HCT116 (cell line): ENCODE measurements around the gene CDKL1. TPM values are rescaled to one million over a fixed set of nuclear protein-coding genes. Genes with fewer than 3 reads are reported as not detected.

Experiments used
- ATAC-seq: fragments of 200-7000 bp; cut with Tn5 transposase; 2 replicates; pipeline ENCODE4 v1.9.1; 2020; ENCODE audit warnings: mild to moderate bottlenecking, moderate library complexity
- BruUV-seq: library from RNA; stranded (reverse); fragments of 400-500 nt; replicated peaks from 2 replicates; lab custom pipeline; 2021; lab: Mats Ljungman, UMichigan
- CTCF ChIA-PET: fragments of 300-600 bp; sonication (Branson Sonifier 250); formaldehyde crosslinking; loops from one replicate; lab custom pipeline; 2021; ENCODE audit warnings: antibody characterized with exemption; lab: Charles Lee
- POLR2A ChIA-PET: fragments of 300-600, 350-600 bp; sonication (Branson Sonifier 250); formaldehyde crosslinking; loops from one replicate; lab custom pipeline; 2021; ENCODE audit warnings: antibody characterized with exemption; lab: Charles Lee
- RAD21 ChIA-PET, 2 experiments: fragments of 300-600 bp; sonication (Branson Sonifier 250); formaldehyde crosslinking; loops; one replicate each; lab custom pipeline; 2023; ENCODE audit warnings: low total read pairs in 2 of 2; ENCODE audit not compliant: uncharacterized antibody in 2 of 2, unreplicated experiment in 2 of 2, low non-redundant PET in 1 of 2; lab: Charles Lee
- DNase-seq: peaks from one replicate; pipeline ENCODE4 v3.0.0-alpha.2; 2010; ENCODE audit warnings: low read depth, low spot score
- H2AFZ ChIP-seq: fragments of 200-600 bp; shearing (Covaris generic), sonication (generic); 2 replicates; pipeline ENCODE4 v1.6.1; 2017; ENCODE audit warnings: low read depth, mixed run types, mixed read lengths, antibody characterized with exemption, low read length; ENCODE audit not compliant: poor library complexity, severe bottlenecking
- H3K27ac ChIP-seq: 2 replicates; pipeline ENCODE4 v1.5.1; 2012; ENCODE audit warnings: low read depth, low read length
- H3K27me3 ChIP-seq: fragments of 200-600 bp; sonication (generic); 2 replicates; pipeline ENCODE4 v1.6.1; 2016; ENCODE audit warnings: mixed run types, low read length, mixed read lengths; ENCODE audit not compliant: insufficient read depth
- H3K36me3 ChIP-seq, 2 experiments: fragments of 200-500 bp in 1 of 2; fragments of 200-600 bp in 1 of 2; sonication (Bioruptor generic) in 1 of 2; sonication (generic) in 1 of 2; 2 replicates each; pipeline versions ENCODE4 v1.5.1 to v1.6.1; 2014 to 2016; ENCODE audit warnings: low read length in 2 of 2, inconsistent platforms in 1 of 2, mixed read lengths in 1 of 2, mixed run types in 1 of 2; ENCODE audit not compliant: insufficient read depth in 2 of 2, control insufficient read depth in 1 of 2
- H3K4me1 ChIP-seq, 2 experiments: fragments of 200-600 bp in 1 of 2; sonication (generic) in 1 of 2; 2 replicates each; pipeline versions ENCODE4 v1.5.1 to v1.6.1; 2012 to 2017; ENCODE audit warnings: low read length in 2 of 2, inconsistent platforms in 1 of 2, mild to moderate bottlenecking in 1 of 2, mixed read lengths in 1 of 2, mixed run types in 1 of 2, moderate library complexity in 1 of 2; ENCODE audit not compliant: insufficient read depth in 2 of 2, control insufficient read depth in 1 of 2
- H3K4me2 ChIP-seq: fragments of 200-600 bp; sonication (generic); 2 replicates; pipeline ENCODE4 v1.6.1; 2017; ENCODE audit warnings: mixed run types, low read length, mixed read lengths
- H3K4me3 ChIP-seq, 2 experiments: fragments of 200-600 bp in 1 of 2; sonication (generic) in 1 of 2; replicated peaks in 1 of 2; 2 replicates each; pipeline ENCODE4 v1.5.1; 2011 to 2016; ENCODE audit warnings: low read length in 2 of 2, control low read depth in 1 of 2, low read depth in 1 of 2, mild to moderate bottlenecking in 1 of 2, mixed read lengths in 1 of 2, mixed run types in 1 of 2
- H3K79me2 ChIP-seq: fragments of 200-600 bp; sonication (generic); 2 replicates; pipeline ENCODE4 v1.6.1; 2017; ENCODE audit warnings: mild to moderate bottlenecking, mixed run types, low read length, moderate library complexity, mixed read lengths; ENCODE audit not compliant: insufficient read depth
- H3K9ac ChIP-seq: fragments of 200-600 bp; sonication (generic); 2 replicates; pipeline ENCODE4 v1.6.1; 2016; ENCODE audit warnings: low read length, mixed read lengths
- H3K9me2 ChIP-seq: fragments of 200-600 bp; sonication (generic), shearing (Covaris generic); 2 replicates; pipeline ENCODE4 v1.6.1; 2017; ENCODE audit warnings: mixed run types, mild to moderate bottlenecking, moderate library complexity; ENCODE audit not compliant: insufficient read depth
- H3K9me3 ChIP-seq, 2 experiments: fragments of 200-500 bp in 1 of 2; fragments of 200-600 bp in 1 of 2; sonication (Bioruptor generic) in 1 of 2; sonication (generic) in 1 of 2; 2 replicates each; pipeline ENCODE4 v1.6.1; 2014 to 2017; ENCODE audit warnings: low read length in 2 of 2, mixed read lengths in 2 of 2, inconsistent platforms in 1 of 2, low read depth in 1 of 2, mild to moderate bottlenecking in 1 of 2, mixed run types in 1 of 2, moderate library complexity in 1 of 2; ENCODE audit not compliant: control insufficient read depth in 1 of 2, insufficient read depth in 1 of 2
- H4K20me1 ChIP-seq: fragments of 200-600 bp; sonication (generic), shearing (Covaris generic); 2 replicates; pipeline ENCODE4 v1.6.1; 2017; ENCODE audit warnings: mixed run types, mild to moderate bottlenecking, moderate library complexity; ENCODE audit not compliant: insufficient read depth
- EZH2phosphoT487 ChIP-seq: fragments of 200-600 bp; IDR thresholded peaks from 2 replicates; pipeline ENCODE4 v1.6.1; 2018; ENCODE audit warnings: antibody characterized with exemption, borderline replicate concordance
- POLR2A ChIP-seq: IDR thresholded peaks from 2 replicates; pipeline ENCODE4 v1.7.0; 2011; ENCODE audit warnings: borderline replicate concordance; ENCODE audit not compliant: insufficient read depth, insufficient read length; ENCODE audit errors: extremely low read depth
- REST ChIP-seq: IDR thresholded peaks from 2 replicates; pipeline ENCODE4 v1.6.1; 2012; ENCODE audit warnings: low read depth
- SIN3A ChIP-seq: IDR thresholded peaks from 2 replicates; pipeline ENCODE4 v1.6.1; 2012; ENCODE audit warnings: low read depth
- SRF ChIP-seq: IDR thresholded peaks from 2 replicates; pipeline ENCODE4 v1.6.1; 2012; ENCODE audit warnings: low read depth
- intact Hi-C: fragments of 100-400 bp; cut with micrococcal nuclease; formaldehyde crosslinking; loops from 2 replicates; pipeline ENCODE4 v1.10.0; 2022
- total RNA-seq: library from RNA; stranded (reverse); gene quantifications from one replicate; pipeline ENCODE4 v1.2.1, GENCODE V29; 2021; ENCODE audit not compliant: unreplicated experiment

Gene CDKL1
- total RNA-seq, 1 experiment from 2014 or later: 7.1 TPM

GRCh38 chr14:50310445-50310844, 86.2 kb downstream of the CDKL1 start:
- Histone ChIP-seq H2AFZ (no peak overlapping the region), H3K4me3 (no peak overlapping the region), H3K9ac (no peak overlapping the region), H3K9me2 (no peaks in the 10 kb centered on the region), H3K4me1 (peaks cover 0 to 27% of the 10 kb centered on the region in 2 experiments; a peak in 3 of 4 replicates), H3K9me3 (0 out of 4 replicates have a peak, but pooled peaks cover 0 to 3% of the 10 kb centered on the region in 2 experiments), H3K27ac (no peak overlapping the region), H3K4me2 (peak overlapping the region; percentile 85), H4K20me1 (no peaks in the 10 kb centered on the region), H3K79me2 (peaks cover 62% of the 10 kb centered on the region), H3K36me3 (no peaks in the 10 kb centered on the region; a peak in 1 of 4 replicates), H3K27me3 (no peaks in the 10 kb centered on the region)
- TF ChIP-seq REST (no peak), SRF (no peak), SIN3A (no peak), POLR2A (no peak), EZH2phosphoT487 (no peak)
- DNase-seq (no peak), ATAC-seq (no peak)
- ChIA-PET RAD21 (interaction anchor here in 1 of 2 experiments (0.6 kb wide), 2 partner anchors 84 to 343 kb away, joined by 3 read pairs; no protein-coding TSS in a partner anchor), CTCF (interaction anchor here (0.9 to 1.1 kb wide), 2 partner anchors 11 to 448 kb away, joined by 3 to 4 read pairs; no protein-coding TSS in a partner anchor), POLR2A (no interaction called here)
- intact Hi-C loops: loop anchor here (10.0 kb wide), 1 partner anchor 446 kb away; no protein-coding TSS in a partner anchor
- BruUV-seq: no TSS peak
